ENCODE measurements around the gene TOB1. TPM values are rescaled to one million over a fixed set of nuclear protein-coding genes. Genes with fewer than 3 reads are reported as not detected.
A peak's percentile ranks its signal among the peaks of the same experiment; 100 is the strongest.
"Not testable (repeated sequence)": the region's sequence is repeated elsewhere in the genome, so short reads cannot be mapped to it uniquely, and the experiment has no call there.

TOB1 gene
- total RNA-seq, 1 experiment from 2014 or later: 114 TPM

DNA sequence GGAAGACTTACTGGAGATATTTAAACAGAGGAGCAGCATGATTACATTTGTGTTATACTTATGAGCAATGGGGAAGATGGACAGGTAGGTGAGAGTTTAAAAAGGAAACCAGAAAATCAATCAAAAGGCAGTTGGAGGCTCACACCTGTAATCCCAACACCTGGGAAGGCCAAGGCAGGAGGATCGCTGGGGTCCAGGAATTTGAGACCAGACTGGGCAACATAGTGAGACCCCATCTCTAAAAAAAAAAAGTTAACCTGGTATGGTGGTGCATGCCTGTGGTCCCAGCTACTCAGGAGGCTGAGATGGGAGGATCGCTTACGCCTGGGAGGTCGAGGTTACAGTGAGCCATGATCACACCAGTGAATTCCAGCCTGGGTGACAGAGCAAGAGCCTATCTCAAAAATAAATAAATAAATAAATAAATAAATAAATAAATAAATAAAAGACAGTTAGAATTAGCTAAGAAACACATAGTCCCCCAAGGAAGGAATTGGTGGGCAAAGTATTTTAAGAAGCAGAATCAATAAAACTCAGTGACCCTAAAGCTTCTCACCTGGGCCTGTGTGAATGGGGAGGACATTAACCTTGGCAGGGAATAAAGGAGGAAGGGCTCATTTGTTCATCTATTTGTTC lies 32.3 kb upstream of the TOB1 start:
- POLR2A ChIA-PET: interaction anchor here (0.5 to 2.6 kb wide), 4 partner anchors 14 to 130 kb away, joined by 4 to 19 read pairs (median 4); partner anchors contain the start of gene TOB1
- H3K36me3 ChIP-seq (ENCODE audit: control insufficient read depth, insufficient read depth, low read length): no peaks in the 10 kb centered on the region
- CTCF ChIA-PET: interaction anchor here (0.5 to 1.2 kb wide), 3 partner anchors 32 to 94 kb away, joined by 3 to 4 read pairs (median 3); partner anchors contain the start of gene TOB1
- no TSS peak for BruUV-seq (replicated peaks)
- DNase-seq: peak in 1 of 2 experiments; percentile 17
- H3K27me3 ChIP-seq (replicated peaks; ENCODE audit: control insufficient read depth, insufficient read depth, low read length): no peaks in the 10 kb centered on the region
- Mint-ChIP-seq H3K27me3 (ENCODE audit: insufficient read depth, unreplicated experiment) (no peaks in the 10 kb centered on the region), H3K4me1 (ENCODE audit: low read depth, unreplicated experiment) (peaks cover 39% of the 10 kb centered on the region), H3K4me3 (ENCODE audit: unreplicated experiment) (no peak overlapping the region), H3K9me3 (ENCODE audit: unreplicated experiment) (peaks cover 7% of the 10 kb centered on the region), H3K36me3 (ENCODE audit: insufficient read depth, unreplicated experiment) (no peaks in the 10 kb centered on the region), H3K27ac (ENCODE audit: unreplicated experiment) (no peak overlapping the region)
- intact Hi-C loops (cut with micrococcal nuclease; ENCODE audit: unreplicated experiment): no loop called here
- TF ChIP-seq, protein P1, sequence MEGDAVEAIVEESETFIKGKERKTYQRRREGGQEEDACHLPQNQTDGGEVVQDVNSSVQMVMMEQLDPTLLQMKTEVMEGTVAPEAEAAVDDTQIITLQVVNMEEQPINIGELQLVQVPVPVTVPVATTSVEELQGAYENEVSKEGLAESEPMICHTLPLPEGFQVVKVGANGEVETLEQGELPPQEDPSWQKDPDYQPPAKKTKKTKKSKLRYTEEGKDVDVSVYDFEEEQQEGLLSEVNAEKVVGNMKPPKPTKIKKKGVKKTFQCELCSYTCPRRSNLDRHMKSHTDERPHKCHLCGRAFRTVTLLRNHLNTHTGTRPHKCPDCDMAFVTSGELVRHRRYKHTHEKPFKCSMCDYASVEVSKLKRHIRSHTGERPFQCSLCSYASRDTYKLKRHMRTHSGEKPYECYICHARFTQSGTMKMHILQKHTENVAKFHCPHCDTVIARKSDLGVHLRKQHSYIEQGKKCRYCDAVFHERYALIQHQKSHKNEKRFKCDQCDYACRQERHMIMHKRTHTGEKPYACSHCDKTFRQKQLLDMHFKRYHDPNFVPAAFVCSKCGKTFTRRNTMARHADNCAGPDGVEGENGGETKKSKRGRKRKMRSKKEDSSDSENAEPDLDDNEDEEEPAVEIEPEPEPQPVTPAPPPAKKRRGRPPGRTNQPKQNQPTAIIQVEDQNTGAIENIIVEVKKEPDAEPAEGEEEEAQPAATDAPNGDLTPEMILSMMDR (IDR thresholded peaks at IDR 0.05; ENCODE audit: insufficient read depth in 1 of 2, low read depth in 1 of 2, low read length in 1 of 2, severe bottlenecking in 1 of 2, unreplicated experiment in 1 of 2): no peak
- no peaks in the 10 kb centered on the region for H3K9me3 ChIP-seq
- no peak overlapping the region for H3K4me3 ChIP-seq (ENCODE audit: low read depth, low read length)
- peaks cover 16% of the 10 kb centered on the region for H3K4me1 ChIP-seq

DNA sequence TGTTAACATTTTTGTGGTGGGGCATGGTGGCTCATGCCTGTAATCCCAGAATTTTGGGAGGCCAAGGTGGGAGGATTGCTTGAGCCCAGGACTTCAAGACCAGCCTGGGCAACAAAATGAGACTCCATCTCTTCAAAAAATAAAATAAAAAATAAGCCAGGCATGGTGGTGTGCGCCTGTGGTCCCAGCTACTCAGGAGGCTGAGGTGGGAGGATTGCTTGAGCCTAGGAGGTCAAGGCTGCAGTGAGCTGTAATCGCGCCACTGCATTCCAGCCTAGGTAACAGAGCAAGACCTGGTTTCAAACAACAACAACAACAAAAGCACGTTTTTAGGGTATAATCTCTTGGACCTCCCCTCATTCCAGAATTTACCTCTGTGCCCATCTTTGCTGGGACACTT lies 28.4 kb upstream of the TOB1 start:
- Mint-ChIP-seq H3K27ac (ENCODE audit: unreplicated experiment) (peak overlapping the region; percentile 5), H3K4me1 (ENCODE audit: low read depth, unreplicated experiment) (peaks cover 64% of the 10 kb centered on the region)
- H3K4me3 Mint-ChIP-seq (ENCODE audit: unreplicated experiment); H3K36me3 Mint-ChIP-seq (ENCODE audit: insufficient read depth, unreplicated experiment); CTCF ChIA-PET; H3K4me3 ChIP-seq (ENCODE audit: low read depth, low read length); H3K36me3 ChIP-seq (ENCODE audit: control insufficient read depth, insufficient read depth, low read length); H3K9me3 Mint-ChIP-seq (ENCODE audit: unreplicated experiment); intact Hi-C loops (cut with micrococcal nuclease; ENCODE audit: unreplicated experiment); BruUV-seq (replicated peaks); H3K9me3 ChIP-seq; H3K27me3 Mint-ChIP-seq (ENCODE audit: insufficient read depth, unreplicated experiment); H3K27me3 ChIP-seq (replicated peaks; ENCODE audit: control insufficient read depth, insufficient read depth, low read length): not testable (repeated sequence)
- POLR2A ChIA-PET: interaction anchor here (0.7 kb wide), 1 partner anchor 11 kb away, joined by 3 read pairs; no protein-coding TSS in a partner anchor
- peaks cover 50% of the 10 kb centered on the region for H3K4me1 ChIP-seq
- DNase-seq: peak in 1 of 2 experiments; percentile 22

DNA sequence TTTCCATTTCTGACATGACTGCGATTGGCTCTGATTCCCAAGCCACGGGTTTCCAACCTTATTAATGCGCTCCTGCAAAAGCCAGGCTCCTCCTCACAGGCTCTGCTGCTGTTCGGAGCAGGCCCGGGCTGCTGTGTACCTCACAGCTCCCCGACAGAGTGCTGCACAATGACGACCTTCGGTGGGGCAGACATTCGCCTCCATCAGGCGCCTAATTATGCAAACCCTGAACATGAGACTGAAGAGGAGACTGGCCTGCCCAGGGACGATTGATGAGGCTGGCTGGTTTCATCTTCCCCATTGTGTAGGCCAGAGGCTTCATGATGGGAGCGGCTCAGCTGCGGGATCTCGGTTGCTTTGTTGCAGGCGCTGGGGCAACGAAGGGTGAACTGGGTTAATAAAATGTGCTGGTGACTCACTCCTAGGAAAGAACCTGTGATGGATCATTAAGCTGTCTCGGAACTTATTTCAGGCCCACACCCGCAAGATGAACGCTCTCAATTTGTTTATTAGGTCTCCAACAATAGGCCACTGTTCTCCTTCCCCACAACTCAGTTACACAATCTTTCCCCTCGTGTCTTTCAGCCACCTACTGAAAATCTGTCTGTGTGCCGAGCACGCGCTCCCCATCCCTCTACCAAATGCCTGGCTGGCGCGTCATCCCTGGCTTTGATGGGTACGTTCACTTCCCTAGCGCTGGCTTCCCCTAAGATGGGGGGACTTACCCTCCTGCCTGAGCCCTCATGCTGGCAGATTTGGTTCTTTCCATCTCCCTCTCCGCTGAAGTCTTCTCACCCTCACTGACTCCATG lies 27.2 kb upstream of the TOB1 start:
- Mint-ChIP-seq H3K27ac (ENCODE audit: unreplicated experiment) (peak overlapping the region; percentile 72), H3K36me3 (ENCODE audit: insufficient read depth, unreplicated experiment) (peaks cover 5% of the 10 kb centered on the region), H3K27me3 (ENCODE audit: insufficient read depth, unreplicated experiment) (no peaks in the 10 kb centered on the region), H3K4me1 (ENCODE audit: low read depth, unreplicated experiment) (peaks cover 68% of the 10 kb centered on the region), H3K9me3 (ENCODE audit: unreplicated experiment) (peaks cover 7% of the 10 kb centered on the region), H3K4me3 (ENCODE audit: unreplicated experiment) (peak overlapping the region; percentile 1)
- ChIA-PET POLR2A (interaction anchor here (1.6 to 4.5 kb wide), 3 partner anchors 9 to 27 kb away, joined by 16 to 99 read pairs (median 19); partner anchors contain the start of gene TOB1), CTCF (interaction anchor here (1.0 to 2.1 kb wide), 2 partner anchors 9 to 40 kb away, joined by 3 to 10 read pairs; no protein-coding TSS in a partner anchor)
- no TSS peak for BruUV-seq (replicated peaks)
- no peaks in the 10 kb centered on the region for H3K27me3 ChIP-seq (replicated peaks; ENCODE audit: control insufficient read depth, insufficient read depth, low read length)
- TF ChIP-seq, protein P1 (IDR thresholded peaks at IDR 0.05; ENCODE audit: insufficient read depth in 1 of 2, low read depth in 1 of 2, low read length in 1 of 2, severe bottlenecking in 1 of 2, unreplicated experiment in 1 of 2): no peak
- intact Hi-C loops (cut with micrococcal nuclease; ENCODE audit: unreplicated experiment): no loop called here
- no peak overlapping the region for H3K4me3 ChIP-seq (ENCODE audit: low read depth, low read length)
- H3K4me1 ChIP-seq: peaks cover 58% of the 10 kb centered on the region
- H3K9me3 ChIP-seq: no peaks in the 10 kb centered on the region
- DNase-seq: peak; percentile 56 to 70
- H3K36me3 ChIP-seq (ENCODE audit: control insufficient read depth, insufficient read depth, low read length): no peaks in the 10 kb centered on the region

Measured in Caco-2 (cell line).